Activated naive CD4-positive, alpha-beta T cell (primary cell): ENCODE results near the gene CD7.

Source experiments
- DNase-seq, 4 experiments: peaks; one replicate each; lab custom pipeline; 2025; lab: John Stamatoyannopoulos, UW

The CD7 gene

GRCh38 chr17:82314727-82315605 is 2.4 kb downstream of the CD7 start:
- DNase-seq = no peak

GRCh38 chr17:82314012-82314726 is 3.2 kb downstream of the CD7 start:
- DNase-seq = no peak

DNA sequence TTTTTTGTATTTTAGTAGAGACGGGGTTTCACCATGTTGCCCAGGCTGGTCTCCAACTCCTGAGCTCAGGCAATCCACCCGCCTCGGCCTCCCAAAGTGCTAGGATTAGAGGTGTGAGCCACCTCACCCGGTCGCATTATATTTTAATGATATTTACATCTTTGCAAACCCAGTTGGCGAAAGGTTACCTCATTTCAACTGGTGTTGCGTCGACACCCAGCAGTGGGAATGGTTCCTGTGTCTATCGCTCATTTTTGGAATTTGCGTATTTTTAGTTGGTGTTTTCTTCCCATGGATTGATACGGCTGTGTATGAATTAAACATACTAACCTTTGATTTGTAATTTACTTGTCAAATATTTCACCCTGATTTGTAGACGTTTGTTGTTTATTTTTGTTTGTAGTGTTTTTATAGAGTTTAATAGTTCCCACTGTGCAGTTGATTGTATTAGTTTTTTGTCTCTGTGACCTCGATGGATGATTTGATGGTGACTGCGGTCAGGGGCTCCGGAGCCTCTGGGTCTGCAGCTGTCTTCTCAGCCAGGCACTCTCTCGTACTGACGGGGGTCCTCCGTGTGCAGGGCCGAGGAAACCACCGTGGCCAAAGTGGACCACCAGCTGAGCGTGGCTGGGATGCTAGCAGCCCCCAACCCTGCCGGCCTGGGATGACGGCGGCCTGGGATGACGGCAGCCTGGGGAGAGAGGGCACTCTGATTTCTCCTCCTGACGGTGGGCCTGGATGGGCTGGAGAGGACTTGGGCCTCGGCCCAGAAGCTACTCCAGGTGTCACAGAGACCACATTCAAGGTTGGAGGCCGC is 4.0 kb downstream of the CD7 start:
- no peak for DNase-seq

- no peak for DNase-seq
Measured at GRCh38 chr17:82311971-82312370, 5.4 kb downstream of the CD7 start.

- DNase-seq = no peak
Measured at GRCh38 chr17:82310877-82311276, 6.5 kb downstream of the CD7 start.

- DNase-seq = no peak
Measured at GRCh38 chr17:82309656-82310570, 7.5 kb downstream of the CD7 start.

DNA sequence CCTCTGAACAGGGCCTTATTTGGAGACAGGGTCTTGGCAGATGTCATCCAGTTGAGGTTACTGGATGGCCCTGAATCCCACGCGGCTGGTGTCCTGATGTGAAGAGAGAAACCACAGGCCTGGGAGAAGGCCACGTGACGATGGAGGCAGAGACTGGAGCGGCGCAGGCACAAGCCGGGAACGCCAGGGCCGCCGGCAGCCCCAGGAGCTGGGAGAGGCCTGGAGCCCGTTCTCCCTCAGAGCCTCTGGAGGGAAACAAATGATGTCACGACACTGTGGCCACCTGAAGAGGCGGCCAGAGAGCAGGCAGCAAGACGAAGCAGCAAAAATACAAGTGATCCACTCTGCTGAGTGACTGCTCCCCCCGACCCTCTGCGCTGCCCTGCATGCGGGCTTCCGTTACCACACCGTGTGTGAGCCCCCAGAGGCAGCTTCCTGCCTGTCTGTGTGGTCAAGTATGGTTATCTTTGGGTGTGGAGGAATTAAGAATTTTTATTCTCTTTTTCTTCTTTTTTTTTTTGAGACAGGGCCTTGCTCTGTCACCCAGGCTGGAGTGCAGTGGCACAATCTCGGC is 11.6 kb downstream of the CD7 start:
- no peak for DNase-seq

DNA sequence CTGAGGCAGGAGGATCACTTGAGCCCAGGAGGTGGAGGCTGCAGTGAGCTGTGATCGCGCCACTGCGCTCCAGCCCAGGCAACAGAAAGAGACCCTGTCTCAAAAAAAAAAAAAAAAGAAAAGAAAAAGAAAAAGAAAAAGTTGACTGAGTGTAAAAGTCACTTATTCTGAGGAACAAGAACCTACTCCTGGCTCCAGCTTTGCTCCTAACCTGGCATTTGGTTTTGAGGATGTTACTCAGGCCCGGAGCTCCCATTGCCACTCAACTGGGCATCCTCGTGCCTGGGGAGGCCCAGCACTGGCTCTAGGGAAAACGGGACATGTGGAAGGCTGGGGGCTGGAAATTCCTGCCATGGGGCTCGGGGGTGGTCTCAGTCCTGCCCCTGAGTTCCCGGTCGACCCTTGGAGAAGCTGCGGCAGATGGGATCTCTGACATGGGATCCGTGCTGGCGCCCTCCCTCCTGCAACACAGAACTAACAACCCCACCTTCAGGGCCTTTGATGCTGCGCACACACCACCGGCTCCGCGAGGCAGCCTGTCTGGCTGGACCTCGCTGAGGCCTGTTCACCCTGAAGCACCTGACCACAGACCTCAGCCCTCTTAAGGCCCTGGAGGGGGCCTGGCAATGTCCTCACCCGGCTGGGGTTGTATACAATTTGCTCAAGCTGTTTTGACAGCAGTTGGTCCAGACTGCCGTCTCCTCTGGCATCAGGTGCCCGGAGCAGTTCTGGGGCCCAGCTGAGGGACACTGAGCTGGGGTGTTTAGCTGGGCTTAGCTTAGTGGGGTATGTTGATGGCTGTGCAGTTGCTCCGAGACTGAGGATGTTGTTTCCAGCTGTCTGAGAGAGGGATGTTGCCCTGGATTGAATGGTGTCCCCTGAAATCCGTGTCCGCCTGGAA is 12.3 kb downstream of the CD7 start:
- no peak for DNase-seq

DNA sequence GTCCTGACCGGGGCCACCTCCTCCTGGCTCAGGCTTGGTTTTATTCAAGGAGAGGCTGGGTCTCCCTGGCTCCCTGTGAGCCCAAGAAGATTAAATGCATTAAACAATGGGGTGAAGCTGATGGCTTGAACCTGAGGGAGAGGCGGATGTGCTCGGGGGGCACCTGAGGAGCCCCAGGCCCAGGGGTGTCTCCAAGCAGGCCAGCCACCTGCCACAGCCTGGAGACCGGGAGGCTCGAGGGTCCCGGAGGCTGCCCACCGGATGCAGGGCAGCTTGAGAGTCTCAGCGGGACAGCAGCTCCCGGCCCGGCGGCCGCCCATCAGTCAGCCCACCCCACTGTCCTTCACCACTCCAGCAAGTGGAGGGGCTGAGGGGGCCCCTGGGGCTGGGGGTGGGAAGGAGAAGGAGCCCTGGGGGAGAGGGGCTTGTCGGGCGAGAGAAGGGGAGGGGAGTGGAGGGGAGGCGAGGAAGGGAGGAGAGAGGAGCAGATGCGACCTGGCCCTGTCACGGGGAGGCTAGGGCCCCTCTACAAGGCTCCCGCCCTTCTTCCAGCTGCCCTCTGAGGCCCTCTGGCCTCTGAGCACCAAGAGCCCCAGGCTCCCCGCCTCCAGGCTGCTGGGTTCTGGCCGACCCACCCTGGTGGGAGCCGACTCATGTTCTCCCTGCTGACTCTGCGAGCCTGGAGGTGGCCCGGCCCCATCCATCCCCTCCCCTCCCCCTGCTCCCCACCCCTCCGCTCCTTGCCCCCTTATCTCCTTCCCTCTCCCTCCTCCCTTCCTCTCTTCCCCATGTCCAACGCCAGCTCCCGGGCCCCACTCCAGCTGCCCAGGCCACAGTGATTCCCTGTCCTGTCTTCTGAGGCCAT is 13.2 kb downstream of the CD7 start:
- no peak for DNase-seq

GRCh38 chr17:82302991-82303943 is 14.1 kb downstream of the CD7 start:
- peak in 1 of 4 experiments; percentile 21 for DNase-seq

GRCh38 chr17:82302568-82302963 is 14.8 kb downstream of the CD7 start:
- no peak for DNase-seq

DNA sequence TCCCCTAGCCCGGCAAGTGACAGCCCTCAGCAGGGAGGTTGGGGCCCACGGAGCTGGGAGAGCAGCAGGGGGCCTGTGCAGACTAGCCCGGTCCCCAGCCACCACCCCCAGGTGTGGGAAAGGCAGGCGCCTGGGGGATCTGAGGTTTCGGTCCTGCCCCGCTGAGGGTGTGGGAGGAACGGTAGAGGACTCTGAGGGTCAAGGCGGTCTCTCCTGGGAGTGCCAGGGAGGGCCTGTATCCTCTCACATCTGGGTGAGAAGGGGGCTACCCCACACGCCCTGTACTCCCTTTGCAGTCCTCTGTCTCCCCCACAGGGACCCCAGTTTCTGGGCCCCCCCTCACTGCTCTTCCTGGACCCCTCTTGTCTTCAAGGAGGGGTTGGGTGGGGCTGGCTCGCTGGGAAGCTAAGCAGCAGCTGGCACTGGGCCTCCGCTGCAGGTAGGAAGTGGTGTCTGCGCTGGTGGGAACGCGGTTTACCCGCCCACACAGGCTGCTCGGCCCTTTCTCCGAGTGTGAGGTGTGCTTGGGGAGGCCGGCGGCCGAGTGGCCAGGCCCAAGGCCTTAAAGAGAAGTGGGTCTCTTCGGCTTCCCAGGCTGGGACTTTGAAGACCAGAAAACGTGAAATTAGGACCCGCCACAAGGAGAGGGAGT is 15.4 kb downstream of the CD7 start:
- DNase-seq = peak in 2 of 4 experiments; percentile 24 to 37

DNA sequence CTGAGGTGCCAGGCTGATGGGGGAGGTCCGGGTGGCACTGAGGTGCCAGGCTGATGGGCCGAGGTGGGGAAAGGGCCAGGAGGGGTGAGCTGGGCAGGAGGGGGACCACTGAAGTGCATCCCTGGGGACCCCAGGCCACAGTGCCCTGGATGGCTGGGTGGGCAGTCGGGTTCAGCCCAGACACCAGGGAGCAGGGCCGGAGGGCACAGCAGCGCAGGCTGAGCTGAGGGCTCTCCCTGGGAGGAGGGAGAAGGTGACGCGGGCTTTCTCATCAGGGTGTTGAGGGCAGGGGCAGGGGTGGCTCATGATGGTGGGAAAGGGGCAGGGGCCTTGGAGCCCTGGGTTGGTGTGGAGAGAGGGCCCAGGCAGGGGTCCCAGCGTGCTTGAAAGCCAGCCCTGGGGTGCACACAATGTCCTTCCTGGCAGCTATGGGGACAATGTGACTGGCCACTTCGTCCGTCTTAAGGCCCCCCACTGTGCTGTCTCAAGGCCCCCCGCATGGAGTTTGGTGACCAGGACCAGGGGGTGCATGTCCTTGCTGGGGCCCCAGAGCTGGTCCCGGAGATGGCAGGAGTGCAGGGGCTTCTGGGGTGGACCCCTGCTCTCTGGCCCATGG is 16.0 kb downstream of the CD7 start:
- DNase-seq = no peak

DNA sequence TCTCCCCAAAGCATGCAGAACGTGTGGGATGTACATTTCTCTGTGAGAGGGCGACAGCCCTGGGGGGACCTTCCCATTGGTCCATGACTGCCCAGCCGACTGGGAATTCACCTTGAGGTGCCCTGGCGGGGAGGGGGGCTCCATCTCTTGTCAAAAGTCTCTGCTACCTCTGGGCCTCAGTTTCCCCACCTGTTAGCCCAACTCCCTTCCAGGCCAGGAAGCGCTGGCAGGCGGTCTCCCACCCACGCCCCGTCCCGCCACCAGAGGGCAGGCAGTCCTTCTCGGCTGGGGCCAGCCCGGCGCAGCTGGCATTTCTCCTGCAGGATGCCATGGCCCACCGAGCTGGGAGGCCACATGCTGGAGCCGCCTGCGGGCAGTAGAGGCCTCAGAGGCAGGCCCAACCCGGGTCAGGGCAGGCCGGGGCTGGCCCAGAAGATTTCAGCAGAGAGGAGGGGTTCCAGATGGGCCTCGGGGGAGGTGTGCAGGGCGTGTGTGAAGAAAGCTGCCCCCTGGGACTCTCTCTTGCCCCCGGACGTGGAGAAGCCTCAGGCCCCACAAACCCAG is 16.6 kb downstream of the CD7 start:
- DNase-seq = peak in 2 of 4 experiments; percentile 53 to 64

GRCh38 chr17:82300228-82300627 is 17.2 kb downstream of the CD7 start:
- DNase-seq = no peak

- DNase-seq = peak in 1 of 4 experiments; percentile 24
Measured at GRCh38 chr17:82299452-82299851, 18.0 kb downstream of the CD7 start.
